NK-92 treated with Interleukin-12 subunit alpha and Interleukin-12 subunit beta, amount 100 ng/mL, for 24 hours (cell line): ENCODE data around the gene AKR7A2.

Source experiments
- DNase-seq: peaks from one replicate; lab custom pipeline; 2025; lab: John Stamatoyannopoulos, UW

The AKR7A2 gene

DNA sequence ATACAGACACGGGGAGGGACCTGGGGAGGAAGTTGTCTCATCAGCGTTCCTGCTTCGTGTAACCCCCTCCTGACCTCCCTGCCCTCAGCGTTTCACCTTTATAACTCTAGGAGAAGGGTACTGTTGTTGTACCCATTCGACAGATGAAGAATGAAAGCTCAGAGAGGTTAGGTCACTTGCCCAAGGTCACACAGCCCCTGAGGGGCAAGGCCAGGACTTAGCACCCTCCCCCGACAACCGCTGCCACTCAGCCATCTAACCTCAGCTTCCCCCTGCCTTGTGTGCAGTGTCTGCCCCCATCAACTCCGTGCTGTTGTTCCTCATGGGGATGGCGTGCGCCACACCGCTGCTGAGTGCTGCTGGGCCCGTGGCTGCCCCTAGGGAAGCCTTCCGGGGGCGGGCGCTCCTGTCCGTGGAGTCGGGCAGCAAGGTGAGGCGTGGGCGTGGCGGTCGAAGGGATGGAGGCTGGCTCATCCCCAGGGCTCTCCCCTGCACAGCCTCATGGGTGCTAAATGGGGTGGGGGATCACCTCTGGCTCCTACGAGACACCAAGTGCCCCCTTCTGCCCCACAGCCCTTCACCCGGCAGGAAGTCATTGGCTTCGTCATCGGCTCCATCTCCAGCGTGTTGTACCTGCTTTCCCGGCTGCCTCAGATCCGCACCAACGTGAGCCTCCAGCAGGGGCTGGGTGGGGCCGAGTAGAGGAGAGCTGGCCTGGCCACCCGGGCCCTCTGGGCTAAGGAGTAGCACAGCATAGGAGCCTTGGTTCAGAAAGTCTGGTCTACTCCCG lies 14.2 kb upstream of the AKR7A2 start:
- DNase-seq: no peak

DNA sequence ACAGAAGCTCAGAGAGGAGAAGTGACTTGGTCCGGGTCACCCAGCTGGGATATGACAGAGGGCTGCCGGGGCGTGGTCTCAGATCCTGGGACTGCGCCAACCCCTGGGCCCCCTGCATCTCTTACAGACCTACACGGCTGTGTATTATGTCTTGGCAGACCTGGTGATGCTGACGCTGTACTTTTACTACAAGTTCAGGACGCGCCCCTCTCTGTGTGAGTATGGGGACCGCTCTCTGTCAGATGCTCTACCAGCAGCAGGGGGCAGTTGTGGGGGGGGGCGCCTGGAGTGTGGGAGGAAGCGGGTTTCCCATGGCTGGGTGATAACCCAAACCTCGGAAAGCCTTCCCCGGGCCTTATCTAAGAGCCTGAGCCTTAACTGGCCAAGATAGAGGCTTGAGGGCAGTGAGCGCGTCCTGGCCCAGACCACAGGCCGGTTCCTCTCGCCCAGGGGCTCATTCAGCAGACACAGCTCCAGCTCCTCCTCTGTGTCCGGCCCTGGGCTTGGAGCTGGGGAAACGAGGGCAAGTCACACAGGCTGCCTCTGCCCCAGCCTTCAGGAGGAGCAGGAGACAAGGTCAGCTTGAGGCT lies 13.5 kb upstream of the AKR7A2 start:
- no peak for DNase-seq

DNA sequence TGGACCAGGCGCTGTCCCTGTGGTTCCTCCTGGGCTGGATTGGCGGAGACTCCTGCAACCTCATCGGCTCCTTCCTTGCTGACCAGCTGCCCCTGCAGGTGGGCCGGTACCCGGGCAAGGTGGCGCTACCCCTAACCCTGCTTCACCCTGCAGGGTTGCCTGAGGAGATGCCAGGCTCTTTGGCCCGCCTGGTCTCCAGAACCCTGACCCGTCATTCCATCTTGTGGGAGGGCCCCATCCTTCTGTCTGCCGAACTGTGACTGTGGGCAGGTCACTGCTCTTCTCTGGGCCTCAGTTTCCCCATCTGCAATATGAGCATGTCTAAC lies 12.7 kb upstream of the AKR7A2 start:
- no peak for DNase-seq

DNA sequence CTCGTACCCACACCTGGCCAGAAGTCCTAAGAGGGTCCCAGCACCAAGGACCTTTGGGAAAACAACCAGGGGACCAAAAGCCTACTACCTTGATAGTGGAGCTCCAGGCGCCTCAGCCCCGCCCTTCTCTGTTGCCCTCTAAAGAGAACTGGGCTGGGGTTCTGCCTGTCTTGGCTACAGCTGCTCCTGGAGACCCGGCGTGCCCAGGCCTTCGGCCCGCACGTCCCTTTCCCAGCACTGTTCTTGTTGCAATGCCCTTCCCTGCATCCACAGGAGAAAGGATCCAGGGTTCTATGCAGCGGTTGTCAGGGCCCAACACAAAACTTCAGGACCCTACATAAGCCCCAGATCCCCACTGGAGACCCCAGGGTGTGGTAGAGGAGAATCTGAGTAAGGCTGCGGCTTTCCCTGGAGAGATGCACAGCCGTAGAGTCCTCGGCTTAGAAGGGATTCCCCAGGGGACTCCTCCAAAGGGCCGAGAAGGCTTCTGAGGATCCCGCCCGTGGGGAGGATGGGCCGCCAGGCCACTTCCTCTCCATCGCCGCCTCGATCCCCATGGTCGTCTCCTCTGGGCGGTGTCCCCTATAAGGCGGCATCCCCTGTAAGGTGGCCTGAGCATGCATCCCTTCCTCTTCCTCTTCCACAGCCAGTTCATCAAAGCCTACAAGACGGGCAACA lies 12.2 kb upstream of the AKR7A2 start:
- DNase-seq: no peak

DNA sequence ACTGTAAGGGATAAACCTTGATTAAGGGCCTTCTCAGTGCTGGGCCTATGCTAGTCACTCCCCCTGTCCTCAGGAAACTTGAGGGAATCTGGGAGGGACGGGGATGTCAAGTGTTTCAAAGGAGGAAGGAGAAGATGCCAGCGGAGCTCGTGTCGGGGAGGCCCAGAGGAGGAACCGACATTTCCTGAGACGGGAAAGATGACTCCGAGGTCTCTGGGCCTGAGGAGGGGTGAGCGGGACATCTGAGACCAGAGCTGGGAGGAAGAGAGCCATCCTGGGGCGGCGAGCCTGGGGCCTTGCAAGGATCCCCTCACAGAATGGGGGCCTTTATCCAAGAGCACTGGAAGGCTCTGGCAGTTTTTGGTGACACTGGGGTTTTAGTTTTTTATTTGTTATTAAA lies 10.5 kb upstream of the AKR7A2 start:
- DNase-seq: no peak

DNA sequence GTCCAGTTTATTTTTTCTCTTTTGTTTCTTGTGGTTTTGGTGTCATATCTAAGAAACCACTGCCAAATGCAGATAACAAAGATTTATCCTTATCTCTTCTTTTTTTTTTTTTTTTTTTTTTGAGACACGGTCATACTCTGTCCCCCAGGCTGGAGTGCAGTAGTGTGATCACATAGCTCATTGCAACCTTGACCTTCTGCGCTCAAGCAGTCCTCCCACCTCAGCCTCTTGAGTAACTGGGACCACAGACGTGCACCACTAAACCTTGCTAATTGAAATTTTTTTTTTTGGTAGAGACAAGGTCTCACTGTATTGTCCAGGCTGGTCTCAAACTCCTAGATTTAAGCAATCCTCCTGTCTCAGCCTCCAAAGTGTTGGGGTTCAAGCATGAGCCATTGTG lies 9.1 kb upstream of the AKR7A2 start:
- no peak for DNase-seq

DNA sequence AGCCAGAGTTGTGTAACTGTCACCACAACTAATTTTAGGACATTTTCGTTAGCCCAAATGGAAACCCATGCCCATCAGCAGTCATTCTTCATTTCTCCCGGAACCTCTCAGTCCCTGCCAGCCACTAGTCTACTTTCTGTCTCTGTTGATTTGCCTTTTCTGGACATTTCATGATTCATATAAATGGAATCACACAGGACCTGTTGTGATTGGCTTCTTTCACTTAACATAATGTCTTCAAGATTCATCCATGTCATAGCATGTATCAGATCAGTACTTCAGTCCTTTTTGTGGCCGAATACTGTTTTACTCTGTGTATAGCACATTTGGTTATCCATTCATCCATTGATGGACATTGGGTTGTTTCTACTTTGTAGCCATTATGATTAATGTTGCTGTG lies 7.3 kb upstream of the AKR7A2 start:
- no peak for DNase-seq

DNA sequence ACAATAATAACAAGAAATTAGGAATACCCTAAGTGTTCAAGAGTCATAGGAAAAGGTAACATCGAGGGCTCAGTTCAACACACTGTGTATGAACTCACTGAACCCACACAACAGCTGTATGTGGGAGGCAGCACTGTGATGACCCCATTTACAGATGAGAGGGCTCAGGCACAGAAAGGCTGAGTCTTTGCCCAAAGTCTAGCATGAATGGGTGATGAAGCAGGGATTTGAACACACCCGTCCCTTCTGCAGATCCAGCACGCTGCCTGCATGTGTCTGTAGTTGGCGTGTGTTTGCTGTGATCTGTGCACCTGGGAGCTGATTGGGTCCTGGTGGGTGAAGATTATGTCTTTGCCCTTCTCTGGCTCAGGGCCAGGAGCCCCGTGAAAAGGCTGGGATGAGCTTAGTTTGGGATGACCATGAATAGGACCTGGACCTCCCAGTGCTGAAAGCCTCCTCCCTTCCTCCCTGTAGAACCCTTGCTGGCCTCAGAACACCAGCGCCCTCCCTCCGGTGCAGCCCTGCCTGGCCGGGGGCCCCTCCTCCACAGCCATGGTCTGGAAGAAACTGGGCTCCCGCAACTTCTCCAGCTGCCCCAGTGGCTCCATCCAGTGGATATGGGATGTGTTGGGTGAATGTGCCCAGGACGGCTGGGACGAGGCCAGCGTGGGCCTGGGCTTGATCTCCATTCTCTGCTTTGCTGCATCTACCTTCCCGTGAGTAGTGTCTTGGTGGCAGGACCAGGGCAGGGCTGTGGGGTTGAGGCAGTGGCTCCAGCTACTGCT lies 5.4 kb upstream of the AKR7A2 start:
- DNase-seq: no peak

DNA sequence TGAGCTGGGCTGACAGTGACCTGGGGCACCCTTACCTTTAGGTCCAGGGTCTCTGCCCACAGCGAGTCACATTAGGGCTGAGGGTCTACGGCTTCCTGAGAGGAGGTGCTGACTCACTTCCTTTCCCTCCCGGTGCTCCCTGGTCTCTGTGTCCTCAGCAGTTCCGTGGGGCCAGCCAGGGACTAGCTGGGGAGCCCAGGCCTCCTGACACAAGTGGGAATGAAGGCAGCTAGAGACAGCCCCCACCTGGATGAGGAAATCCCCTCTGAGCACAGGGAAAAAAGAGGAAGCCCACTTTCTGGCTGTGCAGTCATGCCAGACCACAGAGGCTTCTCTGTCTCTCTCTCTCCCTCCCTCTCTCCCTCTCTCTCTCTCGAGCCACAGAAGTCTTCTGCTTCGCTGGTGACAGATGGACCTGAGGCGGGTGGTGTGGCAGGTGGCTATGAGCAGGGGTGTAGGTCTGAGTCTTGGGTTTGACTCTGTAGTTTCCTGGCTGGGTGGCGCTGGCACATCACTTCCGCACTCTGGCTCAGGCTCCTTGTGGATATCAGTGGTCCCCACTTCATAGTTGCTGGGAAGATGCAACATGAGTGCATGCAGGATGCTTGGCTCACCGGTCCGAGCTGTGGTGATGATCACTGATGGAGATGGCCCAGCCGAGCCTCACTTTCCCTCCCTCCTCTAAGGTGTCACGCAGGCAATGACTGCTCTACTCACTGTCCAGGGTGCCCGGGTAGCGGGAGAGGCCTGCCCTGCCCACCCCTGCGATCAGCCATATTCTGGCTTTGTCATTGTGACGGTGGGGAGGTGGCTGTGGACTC lies 3.6 kb upstream of the AKR7A2 start:
- DNase-seq: no peak

DNA sequence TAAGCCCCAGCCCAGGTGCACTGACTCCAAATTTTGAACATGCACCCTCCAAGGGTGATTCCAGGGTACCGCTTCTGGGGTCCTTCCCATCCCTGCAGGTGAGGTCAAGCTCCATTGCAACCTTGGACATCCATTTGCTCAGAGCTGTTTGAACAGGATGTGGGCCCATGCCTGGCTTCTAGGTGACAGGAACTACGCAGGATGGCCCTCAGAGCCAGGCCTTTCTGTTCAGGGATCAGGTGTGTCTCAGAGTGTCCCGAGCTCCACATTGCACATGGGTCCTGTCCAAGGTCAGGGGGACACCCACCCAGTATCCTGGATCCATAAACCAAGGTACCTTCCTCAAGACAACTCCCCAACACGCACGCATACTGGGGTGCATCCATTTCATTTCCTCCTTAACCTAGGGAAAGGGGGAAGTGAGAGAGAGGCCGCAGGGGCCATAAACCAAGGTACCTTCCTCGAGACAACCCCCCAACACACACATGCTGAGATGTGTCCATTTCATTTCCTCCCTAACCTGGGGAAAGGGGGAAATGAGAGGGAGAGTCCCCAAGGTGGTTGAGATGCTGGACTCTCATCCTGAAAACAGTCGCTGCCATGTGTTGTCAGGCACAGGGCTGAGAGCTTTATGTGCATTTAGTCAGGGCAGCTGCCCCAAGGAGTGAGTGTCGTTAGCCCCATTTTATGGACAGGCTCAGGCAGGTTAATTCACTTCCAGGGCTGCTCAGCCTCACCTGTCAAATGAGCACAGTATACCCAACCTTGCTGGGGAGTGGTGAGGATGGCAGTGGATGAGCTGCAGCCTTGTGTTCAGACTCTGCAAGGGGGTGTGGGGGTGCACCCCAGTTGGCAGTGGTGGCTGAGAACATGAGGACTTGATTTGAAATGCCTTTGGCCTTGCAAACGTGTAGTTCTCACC lies 2.3 kb upstream of the AKR7A2 start:
- no peak for DNase-seq

DNA sequence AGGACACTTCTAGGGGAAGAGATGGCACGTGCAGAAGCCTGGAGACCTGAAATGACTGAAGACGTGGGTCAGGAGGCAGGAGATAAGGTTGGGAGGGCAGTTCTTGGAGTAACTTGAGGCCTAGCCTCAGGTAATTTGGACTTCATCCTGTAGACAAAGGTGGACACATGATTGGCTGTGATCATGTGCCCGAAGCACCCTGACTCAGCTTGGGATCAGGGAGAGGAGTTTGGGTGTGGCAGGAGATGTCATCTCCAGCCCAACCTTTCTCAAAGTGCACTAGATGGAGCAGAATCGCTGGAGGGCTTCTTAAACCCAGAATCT lies 1.7 kb upstream of the AKR7A2 start:
- no peak for DNase-seq

DNA sequence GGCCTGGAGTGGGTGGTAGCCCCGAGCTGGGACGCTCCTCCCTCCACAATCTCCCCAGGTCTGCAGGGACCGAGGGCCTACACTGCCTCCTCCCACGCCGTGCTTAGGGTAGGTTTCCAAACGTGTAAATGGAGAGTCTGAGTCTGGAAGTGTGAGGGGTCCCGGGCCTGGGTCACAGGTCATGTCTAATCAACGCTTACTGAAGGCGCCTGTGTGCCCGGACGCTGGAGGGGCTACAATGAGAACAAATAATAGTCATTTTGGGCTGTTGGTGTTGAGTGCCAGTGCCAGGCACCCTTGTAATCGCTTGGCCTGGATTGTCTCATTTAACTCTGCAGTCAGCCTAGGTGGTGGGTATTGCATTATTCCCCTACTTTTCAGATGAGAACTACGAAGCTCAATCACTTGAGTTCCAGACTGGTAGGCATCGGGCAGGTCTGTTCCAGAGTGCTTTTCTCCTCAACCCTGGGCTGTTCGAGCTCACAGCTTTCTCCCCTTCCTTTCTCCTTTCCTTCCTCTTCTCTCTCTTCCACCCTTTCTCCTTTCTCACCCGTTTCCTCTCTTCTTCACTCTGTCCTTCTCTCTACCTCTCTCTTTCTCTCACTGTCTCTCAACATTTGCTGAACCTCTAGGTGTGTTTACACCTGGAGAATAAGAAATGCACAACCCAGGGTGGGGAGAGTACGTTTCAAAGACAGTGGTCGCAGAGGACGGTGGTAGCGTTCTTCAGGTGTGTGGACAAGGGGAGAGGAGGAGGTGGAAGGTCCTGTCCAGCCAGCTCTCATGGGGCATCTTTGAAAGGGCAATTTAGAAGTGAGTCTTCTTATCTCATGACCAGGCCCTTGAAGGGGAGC lies 1.1 kb upstream of the AKR7A2 start:
- DNase-seq: no peak

DNA sequence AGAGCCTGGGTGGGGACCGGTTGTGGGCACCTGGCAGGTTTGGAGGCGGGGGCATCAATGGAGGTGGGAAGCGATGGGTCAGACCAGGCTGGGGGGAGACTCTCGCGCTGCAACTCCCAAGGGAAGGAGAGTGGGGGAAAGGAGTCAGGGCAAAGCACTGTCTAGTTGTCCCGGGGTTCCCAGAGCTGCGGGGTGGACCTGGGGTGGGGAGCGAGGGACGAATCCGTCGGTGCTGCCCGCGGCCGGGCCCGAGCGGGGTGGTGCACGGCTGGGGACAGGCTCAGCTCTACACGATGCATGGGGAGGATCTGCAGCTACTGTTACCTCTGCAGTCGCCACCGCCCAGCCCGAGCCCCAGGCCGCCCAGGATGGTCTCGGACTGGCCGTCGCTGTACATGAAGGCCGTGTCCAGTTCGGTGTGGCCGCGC lies 427 bp downstream of the AKR7A2 start:
- DNase-seq: no peak

DNA sequence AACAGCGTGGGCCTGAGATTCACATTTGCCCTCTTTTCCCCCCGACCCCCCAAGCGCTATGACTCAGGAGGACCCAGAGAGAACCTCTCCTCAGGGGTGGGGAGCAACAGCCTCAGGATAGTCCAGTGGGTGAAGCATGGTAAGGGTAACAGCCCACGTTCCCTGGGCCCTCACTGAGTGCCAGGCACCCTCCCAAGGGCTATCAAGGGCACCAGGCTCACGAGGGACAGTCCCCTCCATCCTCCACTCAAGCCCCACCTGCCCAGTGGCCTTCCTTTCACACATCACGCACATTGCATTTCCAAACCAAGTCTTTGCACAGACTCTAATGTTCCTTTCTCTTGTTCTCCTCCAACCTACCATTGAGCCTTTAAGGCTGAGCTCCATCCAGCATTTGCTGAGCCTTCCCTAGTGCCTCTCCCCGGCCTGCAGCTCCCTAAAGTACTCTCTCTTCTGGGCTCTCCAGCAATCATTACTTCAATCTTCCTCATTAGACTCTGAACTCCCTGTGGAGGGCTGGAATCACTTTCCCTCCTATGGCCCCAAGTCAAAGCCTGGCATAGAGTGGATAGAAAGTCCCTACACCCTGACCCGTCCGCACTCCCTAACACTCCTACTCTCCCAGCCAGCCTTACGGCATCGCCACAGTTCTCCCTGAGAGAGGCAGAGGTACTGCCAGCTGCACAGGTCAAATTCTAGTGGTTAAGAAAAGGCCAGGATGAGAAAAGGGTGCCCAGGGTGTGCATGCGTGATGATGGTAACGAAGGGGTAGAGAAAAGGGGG lies 1.0 kb downstream of the AKR7A2 start:
- no peak for DNase-seq

DNA sequence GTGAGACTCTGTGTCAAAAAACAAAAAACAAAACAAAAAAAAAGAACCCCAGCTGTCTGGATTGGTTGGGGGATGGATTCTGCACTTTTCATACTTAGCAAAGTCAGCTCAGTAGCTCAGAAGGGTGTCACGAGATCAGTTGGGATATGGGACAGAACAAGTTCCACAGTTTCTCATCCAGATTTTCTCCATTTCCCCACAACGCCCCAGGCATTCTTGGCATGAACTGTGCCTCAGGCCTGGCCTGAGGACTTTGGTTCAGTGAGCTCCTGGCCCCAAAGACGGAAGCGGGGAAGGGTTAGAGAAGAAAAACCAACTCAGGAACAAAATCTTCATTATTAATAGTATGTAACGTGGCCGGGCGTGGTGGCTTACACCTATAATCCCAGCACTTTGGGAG lies 1.9 kb downstream of the AKR7A2 start:
- DNase-seq: no peak

DNA sequence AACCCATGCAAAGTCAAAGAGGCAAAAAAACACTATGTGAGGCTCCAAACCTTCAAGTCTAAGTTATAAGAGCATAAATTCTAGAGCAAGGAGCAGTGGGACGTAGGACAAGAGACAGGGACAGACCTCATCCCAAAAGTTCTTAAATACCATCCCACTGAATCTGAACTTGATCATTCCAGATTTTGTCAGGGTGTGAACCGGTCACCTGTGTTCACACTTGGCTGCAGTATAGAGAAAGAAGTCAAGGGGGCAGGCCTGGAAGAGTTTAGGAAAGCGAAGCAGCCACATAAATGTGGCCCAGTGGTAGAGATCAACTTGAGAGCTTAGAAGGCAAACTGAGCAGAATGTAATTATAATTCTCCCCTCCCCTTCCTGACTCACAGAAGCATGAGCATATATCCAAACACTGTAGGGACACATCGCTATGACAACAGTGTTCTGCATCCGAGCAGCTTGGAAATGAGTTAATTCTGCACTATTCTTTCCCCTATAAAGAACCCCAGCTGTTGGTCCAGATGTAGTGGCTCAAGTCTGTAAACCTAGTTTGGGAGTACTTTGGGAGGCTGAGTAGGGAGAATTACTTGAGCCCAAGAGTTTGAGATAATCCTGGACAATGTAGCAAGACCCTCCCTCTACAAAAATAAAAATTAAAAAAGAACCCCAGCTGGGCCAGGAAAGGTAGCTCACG lies 2.7 kb downstream of the AKR7A2 start:
- DNase-seq: no peak

DNA sequence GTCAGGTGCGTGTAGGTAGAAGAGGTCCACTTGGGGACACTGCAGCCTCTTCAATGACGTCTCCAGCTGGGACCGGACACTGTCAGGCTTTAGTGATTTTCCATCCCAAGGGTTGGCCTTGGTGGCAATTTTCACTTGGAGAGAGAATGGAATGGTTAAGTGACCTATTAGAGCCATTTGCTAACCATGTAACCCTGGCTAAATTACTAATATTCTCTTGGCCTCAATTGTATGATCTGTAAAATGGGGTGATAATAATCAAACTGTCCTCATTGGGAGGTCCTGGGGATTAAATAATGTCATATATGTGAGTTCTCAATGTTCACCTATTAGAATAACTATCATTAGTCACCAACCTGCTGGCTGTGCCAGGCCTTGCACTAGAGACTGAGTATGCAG lies 3.4 kb downstream of the AKR7A2 start:
- DNase-seq: no peak

DNA sequence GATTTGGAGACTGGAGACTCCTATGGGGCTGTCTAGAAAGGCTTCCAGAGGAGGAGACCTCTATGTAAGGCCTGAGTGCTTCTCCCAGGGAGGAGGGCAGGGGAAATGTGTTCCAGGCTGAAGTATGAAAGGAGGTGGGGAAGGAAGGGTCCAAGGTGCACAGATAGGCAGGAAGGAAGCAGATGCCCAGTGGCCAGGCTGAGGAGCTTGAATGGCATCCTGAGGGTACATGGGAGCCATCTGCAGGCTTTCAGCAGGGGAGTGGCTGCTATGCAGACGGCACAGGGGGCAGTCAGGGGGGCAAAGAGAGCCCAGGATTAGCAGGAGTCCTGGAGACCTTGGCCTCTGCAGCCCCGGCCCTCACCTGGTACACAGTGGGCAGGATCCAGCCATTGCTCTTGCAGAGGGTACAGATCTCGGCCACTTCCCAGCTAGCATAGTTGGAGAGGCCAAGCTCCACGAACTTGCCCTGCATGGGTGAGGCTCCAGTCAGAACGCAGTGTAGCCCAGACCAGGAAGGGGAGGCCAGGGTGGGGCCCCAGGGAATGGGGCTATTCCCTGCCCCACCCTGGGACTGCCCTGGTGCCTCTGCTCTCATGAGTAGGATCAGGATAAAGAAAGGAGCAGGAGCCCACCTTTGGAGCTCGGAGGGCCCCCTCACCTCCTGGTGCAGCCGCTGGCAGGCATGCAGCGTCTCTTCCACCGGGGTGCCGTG lies 4.0 kb downstream of the AKR7A2 start:
- no peak for DNase-seq
